OCI-LY1 (cell line): Measurements from ENCODE around the gene NKD1.

Experiments used
- CTCF ChIP-seq: fragments of 200-600 bp; sonication (generic), shearing (Covaris generic); IDR thresholded peaks from 2 replicates; pipeline ENCODE4 v1.5.1; 2017; ENCODE audit warnings: mild to moderate bottlenecking, antibody characterized with exemption, low read length, moderate library complexity, mixed read lengths
- EZH2 ChIP-seq: fragments of 200-600 bp; sonication (generic), shearing (Covaris generic); IDR thresholded peaks from 2 replicates; pipeline ENCODE4 v1.8.0; 2017; ENCODE audit warnings: borderline replicate concordance, mixed run types, mild to moderate bottlenecking, antibody characterized with exemption, low read length, moderate library complexity, mixed read lengths

- TF ChIP-seq CTCF (no peak), EZH2 (no peak)
Observed at GRCh38 chr16:50616883-50617645, 68.9 kb downstream of the NKD1 start.
